ENCODE results near the gene UXS1.
"Not testable (repeated sequence)": the region's sequence is repeated elsewhere in the genome, so short reads cannot be mapped to it uniquely, and the experiment has no call there.

Gene UXS1

DNA sequence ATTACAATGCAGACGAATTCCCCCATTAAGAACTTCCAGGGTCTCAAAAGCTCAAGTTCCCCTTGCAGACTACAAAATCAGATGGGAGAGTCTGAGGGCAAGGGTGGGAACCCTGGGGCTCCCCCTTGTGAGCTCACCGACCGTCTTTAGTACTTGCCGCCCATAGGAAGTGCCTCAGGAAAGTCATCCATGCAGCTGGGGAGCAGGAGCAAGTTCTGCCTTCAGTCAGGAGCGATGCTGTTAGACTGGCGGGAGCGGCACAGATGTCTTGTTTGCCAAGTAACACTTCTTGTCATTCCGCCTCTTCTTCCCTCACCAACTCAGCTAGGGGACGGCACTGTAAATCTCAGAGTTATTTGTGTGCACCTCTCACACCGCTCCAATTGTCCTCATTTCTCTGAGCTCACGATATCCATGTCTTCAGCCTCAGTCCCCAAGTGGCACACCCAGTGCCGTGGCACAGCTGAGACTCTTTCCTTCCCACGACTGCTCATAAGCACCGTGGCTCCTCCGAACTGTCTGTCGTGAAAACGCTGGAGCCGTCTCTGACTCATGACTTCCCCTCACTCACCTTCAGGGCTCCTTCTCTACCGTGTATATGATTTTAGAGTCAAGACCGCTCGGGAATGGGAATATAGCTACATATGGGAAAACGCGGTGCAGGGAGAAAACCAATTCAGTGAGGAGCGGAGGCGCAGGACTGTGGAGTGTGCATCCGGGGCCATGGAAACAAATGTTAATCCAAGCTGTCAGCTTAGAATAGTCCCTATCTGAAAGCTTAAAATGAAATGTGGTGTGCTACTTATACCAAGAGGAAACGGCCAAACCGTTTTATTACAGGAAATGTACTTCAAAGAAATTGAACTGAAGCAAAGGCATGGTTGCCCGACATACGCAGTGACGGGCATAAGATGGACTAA lies 34.0 kb downstream of the UXS1 start:
- DNase-seq = no peak

GRCh38 chr2:106158871-106159270 lies 35.2 kb downstream of the UXS1 start:
- no peak for DNase-seq

GRCh38 chr2:106158131-106158530 lies 36.0 kb downstream of the UXS1 start:
- no peak for DNase-seq

DNA sequence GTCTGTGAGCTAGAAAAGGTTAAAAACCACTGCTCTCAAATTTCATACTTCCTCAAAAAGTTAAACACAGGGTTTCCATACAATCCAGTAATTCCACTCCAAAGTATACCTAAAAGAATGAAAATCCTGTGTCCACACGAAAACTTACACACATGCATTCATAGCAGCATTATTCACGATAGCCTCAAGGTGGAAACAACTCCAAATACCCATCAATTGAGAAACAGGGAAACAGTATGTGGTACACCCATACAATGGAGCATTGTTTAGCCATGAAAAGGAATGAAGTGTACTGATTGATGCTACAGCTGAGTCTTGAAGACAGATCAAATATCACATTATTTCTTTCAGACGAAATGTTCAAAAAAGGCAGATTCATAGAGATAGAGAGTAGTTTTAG lies 36.7 kb downstream of the UXS1 start:
- no peak for DNase-seq

DNA sequence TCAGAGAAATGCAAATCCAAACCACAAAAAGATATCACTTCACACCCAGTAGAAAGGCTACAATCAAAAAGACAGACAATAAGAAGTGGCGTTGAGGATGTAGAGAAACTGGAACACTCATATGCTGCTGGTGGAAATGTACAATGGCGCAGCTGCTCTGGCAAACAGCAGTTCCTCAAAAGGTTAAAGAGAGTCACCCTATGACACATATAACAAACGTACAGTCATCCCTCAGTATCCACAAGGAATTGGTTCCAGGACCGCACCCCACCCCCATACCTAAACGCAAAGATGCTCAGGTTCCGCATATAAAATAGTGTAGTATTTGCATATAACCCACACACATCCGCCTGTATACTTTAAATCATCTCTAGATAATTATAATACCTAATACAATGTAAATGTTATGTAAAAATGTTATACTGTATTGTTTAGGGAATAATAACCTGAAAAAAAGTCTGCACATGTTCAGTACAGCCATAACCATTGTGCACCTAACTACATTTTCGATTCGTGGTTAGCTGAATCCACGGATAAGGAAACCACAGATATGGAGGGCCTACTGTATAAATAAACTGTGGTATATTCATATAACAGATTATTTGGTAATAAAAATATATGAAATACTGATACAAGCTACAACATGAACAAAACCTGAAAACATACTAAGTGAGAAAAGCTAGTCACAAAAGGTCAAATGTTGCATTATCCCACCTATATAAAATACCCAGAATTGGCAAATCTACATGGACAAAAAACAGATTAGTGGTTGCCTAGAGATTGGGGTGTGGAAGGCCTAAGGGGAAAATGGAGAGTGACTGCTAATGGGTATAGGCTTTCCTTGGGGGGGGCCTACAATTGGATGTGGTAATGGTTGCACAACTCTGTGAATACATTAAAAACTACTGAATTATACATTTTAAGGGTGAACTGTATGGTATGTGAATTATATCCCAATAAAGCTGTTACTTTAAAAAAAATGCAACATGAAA lies 37.5 kb downstream of the UXS1 start:
- no peak for DNase-seq

GRCh38 chr2:106153781-106154180 lies 40.3 kb downstream of the UXS1 start:
- no peak for DNase-seq

- no peak for DNase-seq
Measured at GRCh38 chr2:106147665-106148064, 46.4 kb downstream of the UXS1 start.

GRCh38 chr2:106147159-106147558 lies 46.9 kb downstream of the UXS1 start:
- no peak for DNase-seq

DNA sequence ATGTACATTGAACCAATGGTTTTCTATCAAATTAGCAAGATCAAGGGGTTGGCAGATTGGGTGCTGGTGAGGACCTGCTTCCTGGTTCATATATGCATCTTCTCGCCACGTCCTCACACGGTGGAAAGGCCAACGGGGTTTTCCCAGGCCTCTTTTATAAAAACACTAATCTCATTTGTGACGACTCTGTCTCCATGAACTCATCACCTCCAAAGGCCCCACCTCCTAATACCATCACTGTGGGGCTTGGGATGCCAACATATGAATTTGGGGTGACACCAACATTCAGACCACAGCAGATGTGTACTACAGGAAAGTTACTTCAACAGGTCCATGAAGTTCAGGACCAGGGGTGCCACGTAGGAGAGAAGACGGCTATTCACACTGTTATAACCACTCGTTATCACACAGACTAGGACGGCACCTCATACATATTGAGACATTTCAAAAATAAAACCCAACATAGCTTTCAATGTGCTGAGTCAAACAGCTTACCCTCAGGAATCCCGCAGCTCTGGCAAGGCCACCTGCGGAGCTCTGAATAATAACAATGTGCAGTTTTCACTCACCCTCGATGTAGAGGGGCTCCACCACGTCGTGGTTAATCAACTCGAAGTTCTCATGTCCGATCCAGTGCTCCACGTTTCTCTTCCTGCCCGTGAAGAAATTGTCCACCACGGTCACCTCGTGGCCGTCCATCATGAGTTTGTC lies 49.3 kb downstream of the UXS1 start:
- no peak for DNase-seq

GRCh38 chr2:106143495-106144215 lies 50.4 kb downstream of the UXS1 start:
- DNase-seq = peak; percentile 19

GRCh38 chr2:106142683-106143082 lies 51.4 kb downstream of the UXS1 start:
- DNase-seq = no peak

GRCh38 chr2:106140913-106141312 lies 53.2 kb downstream of the UXS1 start:
- peak; percentile 2 for DNase-seq

GRCh38 chr2:106140113-106140512 lies 54.0 kb downstream of the UXS1 start:
- no peak for DNase-seq

DNA sequence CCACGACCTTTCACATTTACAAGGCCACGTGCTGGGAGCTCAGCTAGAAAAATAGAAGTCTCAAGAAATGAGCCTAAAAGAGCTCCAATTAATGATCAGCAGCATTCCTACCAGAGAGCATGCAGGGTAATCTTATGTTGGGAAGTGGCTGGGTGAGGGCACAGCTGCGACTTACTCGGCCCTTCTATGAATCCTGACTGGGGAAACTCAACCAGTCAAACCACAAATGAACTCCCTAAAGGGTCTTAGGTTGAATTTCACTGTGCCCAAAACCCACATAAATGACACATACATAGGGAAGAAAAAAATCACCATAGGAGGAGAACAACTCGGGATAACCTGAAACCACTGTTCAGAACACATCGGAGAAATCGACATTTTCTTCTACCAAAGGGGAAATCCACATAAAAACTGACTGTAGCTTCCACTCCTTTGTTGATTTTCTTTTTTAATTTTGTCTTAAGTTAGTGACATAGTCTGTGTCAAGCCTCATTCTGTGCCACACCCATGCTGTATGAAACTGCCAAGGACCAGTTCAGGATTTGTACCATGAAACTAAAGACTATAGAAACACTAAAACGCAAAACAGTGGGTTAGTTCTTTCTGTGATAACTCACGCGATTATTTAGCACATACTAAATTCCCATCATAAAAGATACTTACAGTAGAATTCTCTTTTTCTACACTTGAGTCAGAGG lies 54.7 kb downstream of the UXS1 start:
- no peak for DNase-seq

- DNase-seq = no peak
Measured at GRCh38 chr2:106138543-106139237, 55.4 kb downstream of the UXS1 start.

DNA sequence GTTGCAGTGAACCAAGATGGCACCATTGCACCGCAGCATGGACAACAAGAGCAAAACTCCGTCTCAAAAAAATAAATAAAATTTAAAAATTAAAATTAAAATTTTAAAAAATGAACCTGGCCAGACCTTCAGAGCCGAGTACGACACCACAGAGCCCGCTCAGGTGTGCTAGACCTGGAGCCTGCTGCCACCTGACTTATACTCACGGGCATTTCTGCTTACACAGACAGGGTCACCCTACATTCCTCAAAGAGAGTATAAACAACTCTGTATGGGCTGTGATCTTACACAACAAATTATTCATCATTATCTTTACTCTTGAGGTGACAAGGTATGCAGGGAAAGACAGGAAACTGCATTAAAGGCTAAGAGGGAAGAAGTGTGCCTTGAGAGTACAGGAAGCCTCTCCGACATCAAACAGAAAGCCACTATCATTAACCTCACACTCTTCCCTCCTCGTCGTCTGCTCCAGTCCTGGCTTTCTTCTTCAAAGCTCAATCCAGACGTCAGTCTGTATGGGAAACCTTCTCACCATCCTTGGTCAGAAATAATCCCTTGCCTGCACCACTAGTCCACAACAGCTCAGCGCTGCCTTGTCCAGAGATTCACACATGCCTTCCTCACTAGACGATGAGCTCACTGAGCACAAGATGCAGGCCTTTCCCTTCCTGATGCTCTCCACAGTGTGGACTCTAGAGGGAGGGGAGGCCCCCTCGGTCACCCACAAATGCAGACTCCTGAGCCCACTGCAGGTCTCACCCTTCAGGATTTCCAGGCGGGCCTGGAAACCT lies 56.2 kb downstream of the UXS1 start:
- DNase-seq = no peak

GRCh38 chr2:106131192-106131591 lies 62.9 kb downstream of the UXS1 start:
- DNase-seq = not testable (repeated sequence)

DNA sequence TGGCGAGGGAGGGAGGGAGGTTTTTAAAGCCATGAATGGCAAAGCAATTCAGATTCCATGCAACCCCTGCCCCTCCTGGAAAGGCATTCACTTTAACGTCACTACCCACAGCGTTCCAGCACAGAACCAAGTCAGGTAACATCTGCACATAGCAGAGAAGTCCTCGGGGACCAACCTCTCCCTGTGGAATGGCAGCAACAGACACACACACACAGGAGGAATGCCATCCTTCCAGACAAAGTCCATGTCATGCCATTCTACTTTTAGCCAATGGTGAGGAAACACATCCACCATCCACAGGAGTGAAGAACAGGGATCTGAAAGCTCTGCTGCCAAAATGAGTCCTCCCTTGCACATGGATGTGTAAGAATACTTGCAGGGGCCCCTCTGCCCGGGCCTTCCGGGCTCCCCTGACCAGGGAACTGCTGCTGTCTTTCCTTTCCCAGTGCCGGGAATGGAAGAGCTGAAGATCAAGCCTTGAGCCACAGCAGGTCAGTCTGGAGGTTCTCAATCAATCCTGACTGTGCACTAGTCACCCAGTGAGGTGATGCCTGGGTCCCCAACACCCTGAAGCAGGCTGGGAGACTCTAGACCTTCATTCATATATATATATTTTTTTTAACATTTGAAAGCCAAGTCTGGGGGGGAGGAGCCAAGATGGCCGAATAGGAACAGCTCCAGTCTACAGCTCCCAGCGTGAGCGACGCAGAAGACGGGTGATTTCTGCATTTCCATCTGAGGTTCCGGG lies 63.7 kb downstream of the UXS1 start:
- peak; percentile 51 for DNase-seq

DNA sequence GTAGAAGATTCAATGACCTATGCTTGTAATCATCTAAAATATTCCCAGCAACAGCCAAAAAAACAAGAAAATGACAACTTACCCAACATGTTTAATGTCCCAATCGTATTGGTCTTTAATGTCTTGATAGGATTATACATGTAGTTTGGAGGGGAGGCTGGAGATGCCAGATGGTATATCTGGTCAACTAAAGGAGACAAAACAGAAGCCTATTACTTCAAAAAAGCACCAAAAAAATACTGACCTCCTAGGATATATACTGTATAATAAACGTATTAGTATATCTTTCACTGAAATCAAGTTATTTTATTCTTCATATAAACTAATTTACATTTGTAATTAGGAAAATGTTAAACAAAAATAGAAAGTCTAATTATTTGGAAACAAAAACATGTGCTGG lies 64.5 kb downstream of the UXS1 start:
- DNase-seq = no peak
